Measurements from ENCODE around the gene COX14. TPM values are rescaled to one million over a fixed set of nuclear protein-coding genes. Genes with fewer than 3 reads are reported as not detected.

COX14 gene
- total RNA-seq, 1 experiment from 2014 or later, result 74.5 TPM

DNA sequence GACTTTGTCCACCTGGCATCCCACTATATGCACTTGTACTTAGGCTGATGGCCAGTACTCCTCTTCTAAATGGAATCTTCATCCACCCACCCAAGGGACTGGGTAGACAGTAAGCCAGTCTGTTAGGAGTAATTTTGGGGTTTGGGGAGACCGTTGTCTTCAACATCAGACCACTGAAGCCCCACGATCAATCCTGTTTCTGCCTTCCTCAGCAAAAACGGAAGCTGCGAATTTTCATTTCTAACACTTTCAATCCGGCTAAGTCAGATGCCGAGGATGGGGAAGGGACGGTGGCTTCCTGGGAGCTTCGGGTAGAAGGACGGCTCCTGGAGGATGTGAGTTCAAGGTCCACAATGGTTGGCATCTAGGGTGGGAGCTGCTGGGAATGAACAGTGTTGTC lies 24.9 kb upstream of the COX14 start:
- Histone ChIP-seq H3K27ac (ENCODE audit: low read length) (no peak overlapping the region), H3K27me3 (ENCODE audit: control insufficient read depth, insufficient read depth, low read length) (no peaks in the 10 kb centered on the region), H3K9me3 (ENCODE audit: control insufficient read depth, insufficient read depth, low read depth, low read length) (no peaks in the 10 kb centered on the region), H3K36me3 (ENCODE audit: control insufficient read depth, insufficient read depth, low read length) (peaks cover 18% of the 10 kb centered on the region), H3K4me1 (ENCODE audit: control insufficient read depth, insufficient read depth, low read length) (peaks cover 6% of the 10 kb centered on the region; the same call in 1 of the 2 replicates), H3K4me3 (ENCODE audit: low read depth in 2 of 2, low read length in 2 of 2) (no peak overlapping the region)
- no peak for DNase-seq (ENCODE audit: low read depth, low spot score)
- TF ChIP-seq REST (IDR thresholded peaks at IDR 0.05; ENCODE audit: insufficient read depth in 1 of 2, low read depth in 2 of 2, low read length in 1 of 2) (no peak), TCF7L2 (IDR thresholded peaks at IDR 0.05; ENCODE audit: low read depth, low read length) (no peak), POLR2AphosphoS5 (IDR thresholded peaks at IDR 0.05; ENCODE audit: low read depth, low read length) (no peak), SIN3A (IDR thresholded peaks at IDR 0.05; ENCODE audit: borderline replicate concordance, insufficient read depth, low read depth, low read length) (no peak)
- TF ChIP-seq, protein P1, sequence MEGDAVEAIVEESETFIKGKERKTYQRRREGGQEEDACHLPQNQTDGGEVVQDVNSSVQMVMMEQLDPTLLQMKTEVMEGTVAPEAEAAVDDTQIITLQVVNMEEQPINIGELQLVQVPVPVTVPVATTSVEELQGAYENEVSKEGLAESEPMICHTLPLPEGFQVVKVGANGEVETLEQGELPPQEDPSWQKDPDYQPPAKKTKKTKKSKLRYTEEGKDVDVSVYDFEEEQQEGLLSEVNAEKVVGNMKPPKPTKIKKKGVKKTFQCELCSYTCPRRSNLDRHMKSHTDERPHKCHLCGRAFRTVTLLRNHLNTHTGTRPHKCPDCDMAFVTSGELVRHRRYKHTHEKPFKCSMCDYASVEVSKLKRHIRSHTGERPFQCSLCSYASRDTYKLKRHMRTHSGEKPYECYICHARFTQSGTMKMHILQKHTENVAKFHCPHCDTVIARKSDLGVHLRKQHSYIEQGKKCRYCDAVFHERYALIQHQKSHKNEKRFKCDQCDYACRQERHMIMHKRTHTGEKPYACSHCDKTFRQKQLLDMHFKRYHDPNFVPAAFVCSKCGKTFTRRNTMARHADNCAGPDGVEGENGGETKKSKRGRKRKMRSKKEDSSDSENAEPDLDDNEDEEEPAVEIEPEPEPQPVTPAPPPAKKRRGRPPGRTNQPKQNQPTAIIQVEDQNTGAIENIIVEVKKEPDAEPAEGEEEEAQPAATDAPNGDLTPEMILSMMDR (IDR thresholded peaks at IDR 0.05), result no peak
- ChIA-PET CTCF (interaction anchor here (1.1 kb wide), 1 partner anchor 25 kb away, joined by 3 read pairs; the partner anchor contains the start of gene COX14), POLR2A (no interaction called here)
- no peak for ATAC-seq
- BruUV-seq (replicated peaks), result no TSS peak
- intact Hi-C loops (cut with micrococcal nuclease; ENCODE audit: unreplicated experiment), result loop anchor here (10.0 kb wide), 1 partner anchor 228 kb away; no protein-coding TSS in a partner anchor
- in situ Hi-C loops (cut with HindIII; ENCODE audit: low pct_unique_long_range_greater_than_20kb, low sequenced_read_pairs), result no loop called here

GRCh38 chr12:50087995-50088394 lies 24.0 kb upstream of the COX14 start:
- no peak for DNase-seq (ENCODE audit: low read depth, low spot score)
- ChIA-PET CTCF (interaction anchor here (0.6 to 1.1 kb wide), 2 partner anchors 24 to 791 kb away, joined by 3 read pairs; partner anchors contain the start of gene COX14), POLR2A (no interaction called here)
- no peak for TF ChIP-seq TCF7L2 (IDR thresholded peaks at IDR 0.05; ENCODE audit: low read depth, low read length)
- TF ChIP-seq, protein P1 (IDR thresholded peaks at IDR 0.05), result no peak
- TF ChIP-seq POLR2AphosphoS5 (IDR thresholded peaks at IDR 0.05; ENCODE audit: low read depth, low read length), result no peak
- TF ChIP-seq REST (IDR thresholded peaks at IDR 0.05; ENCODE audit: insufficient read depth in 1 of 2, low read depth in 2 of 2, low read length in 1 of 2), result no peak
- TF ChIP-seq SIN3A (IDR thresholded peaks at IDR 0.05; ENCODE audit: borderline replicate concordance, insufficient read depth, low read depth, low read length), result no peak
- Histone ChIP-seq H3K4me1 (ENCODE audit: control insufficient read depth, insufficient read depth, low read length) (peaks cover 6% of the 10 kb centered on the region; the same call in 1 of the 2 replicates), H3K27me3 (ENCODE audit: control insufficient read depth, insufficient read depth, low read length) (no peaks in the 10 kb centered on the region), H3K4me3 (ENCODE audit: low read depth in 2 of 2, low read length in 2 of 2) (no peak overlapping the region), H3K27ac (ENCODE audit: low read length) (no peak overlapping the region), H3K9me3 (ENCODE audit: control insufficient read depth, insufficient read depth, low read depth, low read length) (no peaks in the 10 kb centered on the region), H3K36me3 (ENCODE audit: control insufficient read depth, insufficient read depth, low read length) (peaks cover 18% of the 10 kb centered on the region)
- intact Hi-C loops (cut with micrococcal nuclease; ENCODE audit: unreplicated experiment) (loop anchor here (10.0 kb wide), 1 partner anchor 227 kb away; no protein-coding TSS in a partner anchor), in situ Hi-C loops (cut with HindIII; ENCODE audit: low pct_unique_long_range_greater_than_20kb, low sequenced_read_pairs) (no loop called here)
- no peak for ATAC-seq
- BruUV-seq (replicated peaks), result no TSS peak
